Nephron (organoid): ENCODE results near the gene AGPAT1.
A peak's percentile ranks its signal among the peaks of the same experiment; 100 is the strongest.

Source experiments
- H3K27ac Mint-ChIP-seq, 3 experiments: 2 replicates each; pipeline ENCODE4 v1.8.0; 2020; ENCODE audit warnings: mixed read lengths in 3 of 3, mild to moderate bottlenecking in 2 of 3, moderate library complexity in 1 of 3
- H3K27me3 Mint-ChIP-seq: 2 replicates; pipeline ENCODE4 v1.8.0; 2021; ENCODE audit warnings: low read depth, mild to moderate bottlenecking, moderate library complexity, mixed read lengths
- H3K36me3 Mint-ChIP-seq: 2 replicates; pipeline ENCODE4 v1.8.0; 2020; ENCODE audit warnings: low read depth, mixed read lengths
- H3K4me1 Mint-ChIP-seq: 2 replicates; pipeline ENCODE4 v1.8.0; 2020; ENCODE audit warnings: mixed read lengths
- H3K4me3 Mint-ChIP-seq, 3 experiments: 2 replicates each; pipeline ENCODE4 v1.8.0; 2020; ENCODE audit warnings: mild to moderate bottlenecking in 3 of 3, mixed read lengths in 3 of 3, moderate library complexity in 2 of 3
- H3K9me3 Mint-ChIP-seq: 2 replicates; pipeline ENCODE4 v1.8.0; 2020; ENCODE audit warnings: mixed read lengths
- TF ChIP-seq, protein P1 (sequence below), 3 experiments: fragments of 200-600 bp; sonication (generic); IDR thresholded peaks; one replicate each; pipeline ENCODE4 v1.5.0; 2021; ENCODE audit warnings: antibody characterized with exemption in 3 of 3; ENCODE audit not compliant: unreplicated experiment in 3 of 3

The AGPAT1 gene

DNA sequence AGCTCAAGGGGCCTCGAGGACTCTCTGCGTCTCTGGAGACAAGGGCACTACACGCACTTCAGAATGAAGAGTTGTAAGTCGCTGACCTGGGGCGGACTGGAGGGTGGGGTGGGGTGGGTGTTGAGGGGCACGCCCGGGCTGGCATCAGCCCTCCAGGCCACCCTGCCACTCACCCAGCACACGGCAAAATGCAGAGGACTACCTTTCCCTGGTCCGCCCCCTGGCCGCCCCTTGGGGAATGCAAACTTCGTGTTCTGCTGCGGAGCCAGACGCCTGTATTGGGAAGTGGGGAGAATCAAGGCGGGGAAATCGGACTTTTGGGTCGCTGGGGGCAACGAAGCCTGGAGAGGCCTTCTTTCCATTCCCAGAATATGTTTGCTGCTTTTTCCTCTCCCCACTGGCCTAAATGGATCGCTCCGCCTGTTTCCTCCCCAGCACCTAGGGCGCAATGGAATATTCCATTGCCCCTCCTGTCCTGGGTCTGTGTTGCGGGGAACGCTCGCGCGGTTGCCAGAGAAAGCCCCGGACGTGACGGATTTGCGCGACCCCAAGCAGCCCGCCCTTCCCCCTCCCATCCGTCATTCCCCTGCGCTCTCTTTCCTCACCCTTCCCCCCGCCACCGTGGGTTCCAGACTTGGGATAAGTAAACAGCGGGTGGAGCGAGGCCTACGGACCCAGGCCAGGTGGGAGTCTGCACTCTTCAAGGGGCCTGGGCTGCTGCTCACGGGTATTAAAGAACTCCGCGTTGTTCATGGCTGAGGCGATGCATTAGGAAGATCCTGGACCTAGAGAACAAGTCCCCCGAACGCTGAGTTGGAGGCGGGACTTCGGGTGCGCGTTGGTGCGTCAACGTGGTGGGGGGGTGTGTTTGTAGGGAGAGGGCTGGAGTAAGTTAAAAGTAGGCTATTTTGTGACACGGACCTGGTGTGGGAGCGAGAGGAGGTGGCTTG is 22.0 kb downstream of the AGPAT1 start, which contains the start of gene PPT2:
Gene PPT2 (plus strand): TSS at position 578 of the 950 bp plus-strand sequence. CDS start 454 bp downstream, outside the sequence.
- H3K9me3 Mint-ChIP-seq: no peaks in the 10 kb centered on the region
- peaks cover 22% of the 10 kb centered on the region for H3K36me3 Mint-ChIP-seq
- peak within 1 kb of the TSS; percentile 93 to 98 (median 98) for H3K27ac Mint-ChIP-seq

GRCh38 chr6:32152769-32153563 is 22.9 kb downstream of the AGPAT1 start:
- TF ChIP-seq, protein P1, sequence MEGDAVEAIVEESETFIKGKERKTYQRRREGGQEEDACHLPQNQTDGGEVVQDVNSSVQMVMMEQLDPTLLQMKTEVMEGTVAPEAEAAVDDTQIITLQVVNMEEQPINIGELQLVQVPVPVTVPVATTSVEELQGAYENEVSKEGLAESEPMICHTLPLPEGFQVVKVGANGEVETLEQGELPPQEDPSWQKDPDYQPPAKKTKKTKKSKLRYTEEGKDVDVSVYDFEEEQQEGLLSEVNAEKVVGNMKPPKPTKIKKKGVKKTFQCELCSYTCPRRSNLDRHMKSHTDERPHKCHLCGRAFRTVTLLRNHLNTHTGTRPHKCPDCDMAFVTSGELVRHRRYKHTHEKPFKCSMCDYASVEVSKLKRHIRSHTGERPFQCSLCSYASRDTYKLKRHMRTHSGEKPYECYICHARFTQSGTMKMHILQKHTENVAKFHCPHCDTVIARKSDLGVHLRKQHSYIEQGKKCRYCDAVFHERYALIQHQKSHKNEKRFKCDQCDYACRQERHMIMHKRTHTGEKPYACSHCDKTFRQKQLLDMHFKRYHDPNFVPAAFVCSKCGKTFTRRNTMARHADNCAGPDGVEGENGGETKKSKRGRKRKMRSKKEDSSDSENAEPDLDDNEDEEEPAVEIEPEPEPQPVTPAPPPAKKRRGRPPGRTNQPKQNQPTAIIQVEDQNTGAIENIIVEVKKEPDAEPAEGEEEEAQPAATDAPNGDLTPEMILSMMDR (IDR thresholded peaks at IDR 0.05; ENCODE audit: unreplicated experiment in 3 of 3): no peak
- peaks cover 20% of the 10 kb centered on the region for H3K36me3 Mint-ChIP-seq
- H3K27ac Mint-ChIP-seq: peak overlapping the region; percentile 93 to 98 (median 98)
- peaks cover 52% of the 10 kb centered on the region for H3K4me1 Mint-ChIP-seq
- H3K27me3 Mint-ChIP-seq: peaks cover 14% of the 10 kb centered on the region
- no peaks in the 10 kb centered on the region for H3K9me3 Mint-ChIP-seq
- H3K4me3 Mint-ChIP-seq: peak overlapping the region; percentile 98

More for the DNA sequence above, 22.0 kb downstream of the AGPAT1 start, which contains the start of gene PPT2:
- peaks cover 52% of the 10 kb centered on the region for H3K4me1 Mint-ChIP-seq
- TF ChIP-seq, protein P1 (IDR thresholded peaks at IDR 0.05; ENCODE audit: unreplicated experiment in 3 of 3): peak in 2 of 3 experiments; percentile 19 to 29
- peaks cover 14% of the 10 kb centered on the region for H3K27me3 Mint-ChIP-seq
- peak within 1 kb of the TSS; percentile 98 for H3K4me3 Mint-ChIP-seq

GRCh38 chr6:32151863-32152768 is 23.8 kb downstream of the AGPAT1 start, which contains the start of gene PRRT1:
Gene PRRT1 (minus strand): TSS chr6:32151939. CDS start chr6:32151827, 112 bp downstream.
- H3K4me3 Mint-ChIP-seq: peak within 1 kb of the TSS; percentile 98
- H3K27ac Mint-ChIP-seq: peak within 1 kb of the TSS; percentile 93 to 98 (median 98)
- no peaks in the 10 kb centered on the region for H3K9me3 Mint-ChIP-seq
- peaks cover 52% of the 10 kb centered on the region for H3K4me1 Mint-ChIP-seq
- TF ChIP-seq, protein P1 (IDR thresholded peaks at IDR 0.05; ENCODE audit: unreplicated experiment in 3 of 3): no peak
- peaks cover 12% of the 10 kb centered on the region for H3K36me3 Mint-ChIP-seq
- peaks cover 14% of the 10 kb centered on the region for H3K27me3 Mint-ChIP-seq

- Mint-ChIP-seq H3K36me3 (peaks cover 12% of the 10 kb centered on the region), H3K9me3 (no peaks in the 10 kb centered on the region), H3K4me1 (peaks cover 57% of the 10 kb centered on the region), H3K27ac (peak overlapping the region; percentile 71 to 91 (median 76)), H3K4me3 (peak overlapping the region; percentile 98), H3K27me3 (peaks cover 14% of the 10 kb centered on the region)
- TF ChIP-seq, protein P1 (IDR thresholded peaks at IDR 0.05; ENCODE audit: unreplicated experiment in 3 of 3): no peak
These were observed 24.6 kb downstream of the AGPAT1 start for GRCh38 chr6:32151181-32151862.
